ENCODE results near the gene CRNN.

The CRNN gene

DNA sequence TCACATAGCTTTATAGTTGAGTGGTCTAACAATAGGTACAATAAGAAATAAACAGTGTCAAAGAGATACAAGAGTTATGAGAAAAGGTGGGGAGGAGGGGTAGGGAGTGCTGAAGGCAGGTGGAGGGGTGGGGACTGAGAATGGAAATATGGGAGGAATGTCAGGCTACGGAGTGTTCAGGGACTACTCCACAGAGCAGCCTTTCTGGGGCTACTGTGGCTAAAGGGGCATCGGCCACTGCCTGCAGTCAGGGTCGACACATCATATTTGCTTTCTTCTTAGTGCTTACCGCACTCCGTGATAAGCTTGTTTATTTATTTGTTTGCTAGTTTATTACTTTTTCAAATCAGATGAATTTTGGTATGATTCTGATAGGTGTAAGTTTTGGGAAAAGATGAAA, 34.4 kb upstream of the CRNN start:
- Histone ChIP-seq H3K9ac (no peak overlapping the region), H3K36me3 (no peaks in the 10 kb centered on the region), H3K27ac (no peak overlapping the region), H3K9me3 (no peaks in the 10 kb centered on the region), H3K4me1 (peaks cover 9% of the 10 kb centered on the region), H4K20me1 (no peaks in the 10 kb centered on the region), H3K4me2 (no peak overlapping the region), H3K27me3 (no peaks in the 10 kb centered on the region), H3K4me3 (no peak overlapping the region)
- no peak for TF ChIP-seq Cebpa-rat (IDR thresholded peaks at IDR 0.05)

DNA sequence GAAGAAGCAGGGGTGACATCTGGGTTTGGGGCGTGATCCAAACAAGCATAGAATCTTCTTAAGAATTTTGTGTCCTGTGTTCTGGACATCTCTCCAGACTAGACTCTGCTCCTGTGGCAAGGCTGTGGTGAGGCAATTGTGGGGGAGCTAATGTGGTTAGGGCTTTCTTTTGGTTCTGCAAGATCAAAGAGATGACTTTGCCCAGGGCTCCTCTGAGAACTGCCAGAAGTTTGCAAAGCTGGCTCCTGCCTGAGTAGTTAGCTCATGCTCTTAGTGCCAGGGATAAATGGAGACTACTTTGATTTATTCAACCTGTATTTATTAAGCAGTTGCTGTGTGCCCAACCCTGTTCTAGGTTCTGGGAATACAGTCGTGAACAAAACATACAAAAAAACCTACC, 34.0 kb upstream of the CRNN start:
- H3K4me1 ChIP-seq: peaks cover 9% of the 10 kb centered on the region
- no peak overlapping the region for H3K27ac ChIP-seq
- no peaks in the 10 kb centered on the region for H4K20me1 ChIP-seq
- no peaks in the 10 kb centered on the region for H3K36me3 ChIP-seq
- no peaks in the 10 kb centered on the region for H3K27me3 ChIP-seq
- H3K4me2 ChIP-seq: no peak overlapping the region
- H3K9ac ChIP-seq: no peak overlapping the region
- H3K4me3 ChIP-seq: no peak overlapping the region
- TF ChIP-seq Cebpa-rat (IDR thresholded peaks at IDR 0.05): no peak
- no peaks in the 10 kb centered on the region for H3K9me3 ChIP-seq

DNA sequence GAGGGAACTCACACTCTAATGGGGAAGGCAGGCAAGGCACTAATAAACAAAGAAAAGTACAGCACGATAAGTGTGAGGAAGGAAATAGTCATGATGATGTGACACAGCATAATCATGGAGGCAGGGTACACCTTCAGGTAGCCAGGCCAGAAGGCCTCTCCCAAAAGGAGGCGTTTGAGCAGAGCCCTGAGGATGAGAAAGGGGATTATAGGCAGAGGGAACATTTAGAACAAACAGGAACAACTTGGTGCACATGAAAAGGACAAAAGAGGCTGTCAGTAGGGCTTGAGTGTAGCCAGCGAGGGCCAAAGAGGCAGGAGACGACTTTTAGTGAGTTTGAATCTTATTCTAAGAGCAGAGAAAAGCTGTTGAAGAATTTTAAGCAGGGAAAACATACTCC, 33.4 kb upstream of the CRNN start:
- no peak overlapping the region for H3K4me2 ChIP-seq
- peaks cover 9% of the 10 kb centered on the region for H3K4me1 ChIP-seq
- no peaks in the 10 kb centered on the region for H3K27me3 ChIP-seq
- H3K36me3 ChIP-seq: no peaks in the 10 kb centered on the region
- no peak overlapping the region for H3K27ac ChIP-seq
- H3K9ac ChIP-seq: no peak overlapping the region
- no peaks in the 10 kb centered on the region for H4K20me1 ChIP-seq
- TF ChIP-seq Cebpa-rat (IDR thresholded peaks at IDR 0.05): no peak
- H3K4me3 ChIP-seq: no peak overlapping the region
- no peaks in the 10 kb centered on the region for H3K9me3 ChIP-seq

DNA sequence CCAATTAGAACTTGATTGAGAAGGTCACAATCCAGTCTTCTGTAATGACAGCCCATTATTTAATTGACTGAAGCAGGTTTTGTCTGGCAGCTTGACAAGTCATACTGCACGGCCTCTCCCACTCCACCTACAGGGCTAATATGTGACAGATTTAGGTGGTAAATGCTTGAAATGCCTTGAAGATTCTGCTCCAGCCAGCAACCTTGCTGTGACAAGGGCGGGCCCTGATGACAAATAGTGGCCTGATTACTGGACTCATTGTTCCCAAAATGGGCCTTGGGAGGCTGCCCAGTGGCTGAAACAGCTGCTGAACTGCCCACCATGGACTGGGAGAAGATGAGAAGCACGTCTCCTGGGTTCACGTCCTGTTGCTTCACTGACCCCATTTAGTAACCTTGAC, 30.0 kb upstream of the CRNN start:
- no peak for TF ChIP-seq Cebpa-rat (IDR thresholded peaks at IDR 0.05)
- no peaks in the 10 kb centered on the region for H3K9me3 ChIP-seq

DNA sequence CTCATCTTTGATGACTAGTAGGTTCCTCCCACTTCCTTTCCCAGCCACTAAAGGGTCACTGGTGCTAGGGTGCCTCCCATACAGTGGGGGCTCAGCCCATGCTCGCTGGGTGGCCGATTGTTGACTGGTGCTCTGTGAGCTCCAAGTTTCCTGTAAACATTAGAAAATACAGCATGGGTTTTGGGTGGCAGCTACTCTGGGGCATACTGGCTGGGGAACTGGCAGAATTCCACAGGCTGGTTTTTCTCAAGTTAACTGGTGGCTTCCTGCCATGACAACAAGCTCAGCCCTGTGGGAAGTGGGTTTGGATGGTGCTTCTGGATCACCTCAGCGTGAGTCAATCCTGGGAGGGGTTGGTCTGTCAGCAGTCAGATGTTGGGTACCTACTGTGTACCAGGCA, 28.7 kb upstream of the CRNN start:
- Histone ChIP-seq H3K4me2 (no peak overlapping the region), H3K9ac (no peak overlapping the region), H3K27ac (no peak overlapping the region), H3K9me3 (no peaks in the 10 kb centered on the region), H3K36me3 (no peaks in the 10 kb centered on the region), H3K27me3 (no peaks in the 10 kb centered on the region), H4K20me1 (no peaks in the 10 kb centered on the region), H3K4me3 (no peak overlapping the region), H3K4me1 (peaks cover 2% of the 10 kb centered on the region; the same call in 1 of the 2 replicates)
- TF ChIP-seq Cebpa-rat (IDR thresholded peaks at IDR 0.05): no peak

More for the DNA sequence above, 30.0 kb upstream of the CRNN start:
- no peaks in the 10 kb centered on the region for H3K36me3 ChIP-seq
- peaks cover 9% of the 10 kb centered on the region for H3K4me1 ChIP-seq
- no peak overlapping the region for H3K9ac ChIP-seq
- no peaks in the 10 kb centered on the region for H4K20me1 ChIP-seq
- no peak overlapping the region for H3K4me3 ChIP-seq
- H3K27me3 ChIP-seq: no peaks in the 10 kb centered on the region
- H3K4me2 ChIP-seq: no peak overlapping the region
- H3K27ac ChIP-seq: no peak overlapping the region

DNA sequence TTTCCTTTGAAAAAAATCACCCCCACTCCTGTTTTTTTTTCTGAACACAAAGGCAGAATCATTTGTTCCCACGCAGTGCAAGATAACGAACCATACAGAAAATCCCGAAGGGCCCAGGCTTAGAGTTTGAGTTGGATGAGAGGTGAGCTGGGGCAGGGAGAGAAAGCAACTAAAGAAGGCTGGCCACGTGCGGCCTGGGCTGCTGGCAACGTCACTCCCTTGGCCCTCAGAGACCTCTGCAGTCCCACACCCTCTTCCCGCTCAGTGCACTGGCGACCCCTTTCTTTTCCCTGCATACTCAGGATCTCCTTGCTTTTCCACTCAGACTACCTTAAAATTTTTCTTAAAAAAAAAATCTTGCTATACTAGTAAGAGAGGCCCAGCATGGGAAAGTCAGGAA, 28.2 kb upstream of the CRNN start:
- no peaks in the 10 kb centered on the region for H3K4me1 ChIP-seq
- H3K4me3 ChIP-seq: no peak overlapping the region
- no peaks in the 10 kb centered on the region for H3K36me3 ChIP-seq
- H4K20me1 ChIP-seq: no peaks in the 10 kb centered on the region
- H3K9ac ChIP-seq: no peak overlapping the region
- no peak for TF ChIP-seq Cebpa-rat (IDR thresholded peaks at IDR 0.05)
- no peaks in the 10 kb centered on the region for H3K27me3 ChIP-seq
- no peak overlapping the region for H3K27ac ChIP-seq
- no peak overlapping the region for H3K4me2 ChIP-seq
- H3K9me3 ChIP-seq: no peaks in the 10 kb centered on the region

DNA sequence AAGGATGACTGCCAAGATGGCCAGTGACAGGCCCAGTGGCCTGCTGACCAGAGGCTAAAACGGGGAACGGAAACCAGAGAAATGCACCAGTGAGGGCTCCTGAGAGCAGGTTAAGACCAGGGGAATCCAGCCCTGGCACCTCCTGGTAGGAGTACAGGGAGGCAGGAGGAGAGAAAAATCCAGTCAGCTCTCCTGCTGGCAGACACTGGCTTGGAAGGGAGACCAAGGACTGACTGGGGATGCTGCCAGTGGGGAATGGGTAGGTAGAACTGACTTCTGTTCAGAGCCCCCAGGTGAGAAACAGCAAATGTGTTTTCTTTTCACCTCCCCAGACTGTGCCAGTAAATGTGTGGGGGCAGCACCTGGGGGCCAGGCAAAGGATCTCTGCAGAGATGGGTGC, 27.7 kb upstream of the CRNN start:
- Histone ChIP-seq H3K9me3 (no peaks in the 10 kb centered on the region), H3K27ac (no peak overlapping the region), H3K36me3 (no peaks in the 10 kb centered on the region), H3K27me3 (no peaks in the 10 kb centered on the region), H4K20me1 (no peaks in the 10 kb centered on the region), H3K4me1 (no peaks in the 10 kb centered on the region), H3K4me3 (no peak overlapping the region), H3K4me2 (no peak overlapping the region), H3K9ac (no peak overlapping the region)
- TF ChIP-seq Cebpa-rat (IDR thresholded peaks at IDR 0.05): no peak

DNA sequence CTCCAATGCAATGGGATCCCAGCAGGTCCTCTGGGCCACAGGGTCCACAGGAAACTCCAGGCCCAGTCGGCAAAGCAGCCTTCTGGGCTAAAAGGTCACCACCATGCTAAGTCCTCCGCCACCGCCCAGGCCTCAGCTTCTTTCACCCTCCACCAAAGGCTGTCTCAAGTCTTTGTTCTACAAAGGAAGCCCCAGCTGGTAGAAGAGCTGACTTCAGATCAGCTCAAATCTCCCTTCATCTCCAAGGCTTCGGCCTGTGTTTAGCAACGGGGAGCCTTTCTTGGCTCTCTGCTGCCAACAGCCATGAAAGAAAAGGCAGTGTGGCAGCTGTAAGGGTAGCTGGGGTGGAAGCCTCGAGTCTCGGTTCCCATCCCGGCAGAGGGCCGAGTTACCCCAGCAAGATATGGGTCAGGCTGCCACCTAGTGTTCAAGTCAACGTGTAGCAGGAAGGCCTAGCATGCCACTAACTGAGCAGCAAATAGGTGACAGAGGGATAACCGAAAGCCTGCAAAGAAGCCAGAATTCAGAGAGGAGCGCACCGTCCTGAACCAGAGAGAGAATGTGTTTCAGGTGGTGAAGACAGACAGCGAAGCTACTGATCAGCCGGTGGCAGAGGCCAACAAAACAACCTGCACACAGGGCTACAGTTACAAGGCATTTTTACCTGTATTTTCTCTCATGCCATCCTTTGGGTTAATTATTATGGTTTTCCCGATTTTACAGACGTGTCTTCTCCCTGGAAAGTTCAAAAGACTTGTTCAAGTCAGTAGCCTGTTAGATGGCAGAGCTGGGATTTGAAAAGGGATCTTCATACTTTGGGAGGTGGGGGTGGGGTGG, 26.8 kb upstream of the CRNN start:
- H3K4me3 ChIP-seq: no peak overlapping the region
- H3K9ac ChIP-seq: no peak overlapping the region
- no peaks in the 10 kb centered on the region for H3K9me3 ChIP-seq
- no peak overlapping the region for H3K4me2 ChIP-seq
- no peak for TF ChIP-seq Cebpa-rat (IDR thresholded peaks at IDR 0.05)
- no peaks in the 10 kb centered on the region for H3K36me3 ChIP-seq
- no peaks in the 10 kb centered on the region for H4K20me1 ChIP-seq
- H3K27ac ChIP-seq: no peak overlapping the region
- H3K4me1 ChIP-seq: no peaks in the 10 kb centered on the region
- H3K27me3 ChIP-seq: no peaks in the 10 kb centered on the region

DNA sequence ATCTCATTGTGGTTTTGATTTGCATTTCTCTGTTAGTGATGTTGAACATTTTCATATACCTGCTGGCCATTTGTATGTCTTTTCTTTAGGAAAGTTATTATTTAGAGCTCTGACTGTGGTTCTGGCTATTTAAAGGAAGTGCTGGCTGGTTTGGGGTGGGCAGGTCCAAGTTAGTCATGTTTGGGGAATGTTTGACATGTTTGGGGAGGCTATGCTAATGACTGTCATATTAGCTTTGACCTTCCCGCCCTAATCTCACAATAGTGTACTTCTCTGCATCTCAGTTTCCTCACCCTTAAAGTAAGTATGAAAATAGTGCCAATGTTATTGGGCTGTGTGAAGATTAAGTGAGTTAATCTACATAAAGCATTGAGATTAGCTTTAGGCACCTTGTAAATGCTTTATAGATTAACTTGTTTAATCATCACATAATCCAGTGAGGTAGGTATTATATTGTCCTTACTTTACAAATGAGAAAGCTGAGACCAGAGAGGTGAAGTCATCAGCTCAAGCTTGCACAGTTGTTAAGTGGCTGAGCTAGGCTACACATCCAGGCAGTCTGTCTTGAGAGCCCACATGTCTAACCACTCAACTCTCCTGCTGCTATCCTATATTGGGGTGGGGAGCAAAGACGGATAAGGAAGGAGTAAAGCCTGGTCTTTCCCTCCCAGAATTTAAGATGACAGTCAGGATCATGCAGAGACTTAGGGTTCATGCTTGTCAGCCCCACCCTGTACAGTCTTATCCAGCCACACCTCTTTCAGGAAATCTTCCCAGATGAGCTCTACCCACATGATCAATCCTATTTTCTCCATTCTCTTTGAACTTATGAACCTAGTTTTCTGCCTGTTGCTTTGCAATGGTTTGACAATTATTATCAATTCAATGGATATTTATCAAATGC, 22.8 kb upstream of the CRNN start:
- no peak for TF ChIP-seq Cebpa-rat (IDR thresholded peaks at IDR 0.05)
- no peaks in the 10 kb centered on the region for H3K36me3 ChIP-seq
- H4K20me1 ChIP-seq: no peaks in the 10 kb centered on the region
- H3K4me2 ChIP-seq: no peak overlapping the region
- H3K27me3 ChIP-seq: no peaks in the 10 kb centered on the region
- no peak overlapping the region for H3K27ac ChIP-seq
- H3K9me3 ChIP-seq: no peaks in the 10 kb centered on the region
- no peak overlapping the region for H3K9ac ChIP-seq
- H3K4me1 ChIP-seq: no peaks in the 10 kb centered on the region
- no peak overlapping the region for H3K4me3 ChIP-seq

DNA sequence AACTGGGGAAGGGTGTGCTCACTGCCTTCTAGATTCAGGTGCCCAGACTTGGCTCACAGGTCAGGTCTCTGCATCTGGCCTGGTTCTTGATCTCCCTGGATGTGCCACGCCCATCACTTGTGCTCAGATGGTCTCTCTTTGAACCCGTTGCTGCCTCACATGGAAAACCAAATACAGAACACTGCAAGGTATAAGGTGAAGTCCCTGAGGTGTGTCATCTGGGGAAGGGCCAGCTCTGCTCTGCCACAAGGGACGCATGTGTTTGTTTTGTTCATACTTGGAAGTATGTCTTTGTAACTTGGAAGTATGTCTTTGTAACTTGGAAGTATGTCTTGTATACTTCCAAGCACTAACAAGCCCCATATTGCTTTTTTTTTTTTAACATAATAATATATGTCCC, 13.4 kb upstream of the CRNN start:
- Histone ChIP-seq H3K4me3 (no peak overlapping the region), H3K27ac (no peak overlapping the region), H3K36me3 (no peaks in the 10 kb centered on the region), H3K27me3 (no peaks in the 10 kb centered on the region), H3K4me2 (no peak overlapping the region), H3K9me3 (peaks cover 31% of the 10 kb centered on the region), H4K20me1 (no peaks in the 10 kb centered on the region), H3K4me1 (no peaks in the 10 kb centered on the region), H3K9ac (no peak overlapping the region)
- no peak for TF ChIP-seq Cebpa-rat (IDR thresholded peaks at IDR 0.05)
